ENCODE measurements around the gene CD28.

Gene CD28

DNA sequence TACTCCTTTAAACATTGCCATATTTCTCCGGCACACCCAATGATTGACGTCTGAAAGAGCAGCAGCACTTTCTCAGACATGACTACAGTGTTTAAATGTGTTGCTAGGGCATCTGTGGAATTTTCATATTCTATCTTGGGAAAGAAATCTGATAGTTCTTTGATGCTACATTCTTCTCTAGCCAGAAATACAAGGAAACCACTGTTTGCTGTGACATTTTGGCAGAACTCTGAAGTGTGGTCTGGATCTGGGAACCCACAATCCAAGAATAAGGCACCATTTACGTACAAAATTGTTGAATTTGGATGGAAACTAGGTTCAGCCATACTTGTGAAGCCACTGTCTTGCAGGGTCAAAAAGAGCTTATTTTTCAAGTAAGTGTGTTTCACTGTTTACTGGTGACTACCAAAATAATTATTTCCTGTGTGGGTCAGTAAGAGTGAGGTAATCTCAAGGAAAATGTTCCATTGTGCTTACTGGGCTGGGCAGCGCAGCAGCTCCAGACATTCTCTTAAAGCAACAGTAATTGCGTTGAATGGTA lies 21.3 kb upstream of the CD28 start:
- Histone ChIP-seq H3K4me3 (replicated peaks; ENCODE audit: insufficient read depth, low read length) (no peak overlapping the region), H3K27me3 (ENCODE audit: insufficient read depth, poor library complexity, severe bottlenecking) (no peaks in the 10 kb centered on the region), H3K27ac (replicated peaks) (no peak overlapping the region)
- TF ChIP-seq, protein P1, sequence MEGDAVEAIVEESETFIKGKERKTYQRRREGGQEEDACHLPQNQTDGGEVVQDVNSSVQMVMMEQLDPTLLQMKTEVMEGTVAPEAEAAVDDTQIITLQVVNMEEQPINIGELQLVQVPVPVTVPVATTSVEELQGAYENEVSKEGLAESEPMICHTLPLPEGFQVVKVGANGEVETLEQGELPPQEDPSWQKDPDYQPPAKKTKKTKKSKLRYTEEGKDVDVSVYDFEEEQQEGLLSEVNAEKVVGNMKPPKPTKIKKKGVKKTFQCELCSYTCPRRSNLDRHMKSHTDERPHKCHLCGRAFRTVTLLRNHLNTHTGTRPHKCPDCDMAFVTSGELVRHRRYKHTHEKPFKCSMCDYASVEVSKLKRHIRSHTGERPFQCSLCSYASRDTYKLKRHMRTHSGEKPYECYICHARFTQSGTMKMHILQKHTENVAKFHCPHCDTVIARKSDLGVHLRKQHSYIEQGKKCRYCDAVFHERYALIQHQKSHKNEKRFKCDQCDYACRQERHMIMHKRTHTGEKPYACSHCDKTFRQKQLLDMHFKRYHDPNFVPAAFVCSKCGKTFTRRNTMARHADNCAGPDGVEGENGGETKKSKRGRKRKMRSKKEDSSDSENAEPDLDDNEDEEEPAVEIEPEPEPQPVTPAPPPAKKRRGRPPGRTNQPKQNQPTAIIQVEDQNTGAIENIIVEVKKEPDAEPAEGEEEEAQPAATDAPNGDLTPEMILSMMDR (IDR thresholded peaks at IDR 0.05; ENCODE audit: insufficient read depth, low read length), result no peak
- TF ChIP-seq, protein P2, sequence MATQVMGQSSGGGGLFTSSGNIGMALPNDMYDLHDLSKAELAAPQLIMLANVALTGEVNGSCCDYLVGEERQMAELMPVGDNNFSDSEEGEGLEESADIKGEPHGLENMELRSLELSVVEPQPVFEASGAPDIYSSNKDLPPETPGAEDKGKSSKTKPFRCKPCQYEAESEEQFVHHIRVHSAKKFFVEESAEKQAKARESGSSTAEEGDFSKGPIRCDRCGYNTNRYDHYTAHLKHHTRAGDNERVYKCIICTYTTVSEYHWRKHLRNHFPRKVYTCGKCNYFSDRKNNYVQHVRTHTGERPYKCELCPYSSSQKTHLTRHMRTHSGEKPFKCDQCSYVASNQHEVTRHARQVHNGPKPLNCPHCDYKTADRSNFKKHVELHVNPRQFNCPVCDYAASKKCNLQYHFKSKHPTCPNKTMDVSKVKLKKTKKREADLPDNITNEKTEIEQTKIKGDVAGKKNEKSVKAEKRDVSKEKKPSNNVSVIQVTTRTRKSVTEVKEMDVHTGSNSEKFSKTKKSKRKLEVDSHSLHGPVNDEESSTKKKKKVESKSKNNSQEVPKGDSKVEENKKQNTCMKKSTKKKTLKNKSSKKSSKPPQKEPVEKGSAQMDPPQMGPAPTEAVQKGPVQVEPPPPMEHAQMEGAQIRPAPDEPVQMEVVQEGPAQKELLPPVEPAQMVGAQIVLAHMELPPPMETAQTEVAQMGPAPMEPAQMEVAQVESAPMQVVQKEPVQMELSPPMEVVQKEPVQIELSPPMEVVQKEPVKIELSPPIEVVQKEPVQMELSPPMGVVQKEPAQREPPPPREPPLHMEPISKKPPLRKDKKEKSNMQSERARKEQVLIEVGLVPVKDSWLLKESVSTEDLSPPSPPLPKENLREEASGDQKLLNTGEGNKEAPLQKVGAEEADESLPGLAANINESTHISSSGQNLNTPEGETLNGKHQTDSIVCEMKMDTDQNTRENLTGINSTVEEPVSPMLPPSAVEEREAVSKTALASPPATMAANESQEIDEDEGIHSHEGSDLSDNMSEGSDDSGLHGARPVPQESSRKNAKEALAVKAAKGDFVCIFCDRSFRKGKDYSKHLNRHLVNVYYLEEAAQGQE (IDR thresholded peaks at IDR 0.05; ENCODE audit: insufficient replicate concordance, low read depth), result no peak
- TF ChIP-seq POLR2AphosphoS5 (IDR thresholded peaks at IDR 0.05; ENCODE audit: low read depth) (no peak), SPI1 (IDR thresholded peaks at IDR 0.05; ENCODE audit: borderline replicate concordance, low read depth) (no peak)
- no peak for DNase-seq (ENCODE audit: low read depth in 1 of 2, low spot score in 1 of 2)

DNA sequence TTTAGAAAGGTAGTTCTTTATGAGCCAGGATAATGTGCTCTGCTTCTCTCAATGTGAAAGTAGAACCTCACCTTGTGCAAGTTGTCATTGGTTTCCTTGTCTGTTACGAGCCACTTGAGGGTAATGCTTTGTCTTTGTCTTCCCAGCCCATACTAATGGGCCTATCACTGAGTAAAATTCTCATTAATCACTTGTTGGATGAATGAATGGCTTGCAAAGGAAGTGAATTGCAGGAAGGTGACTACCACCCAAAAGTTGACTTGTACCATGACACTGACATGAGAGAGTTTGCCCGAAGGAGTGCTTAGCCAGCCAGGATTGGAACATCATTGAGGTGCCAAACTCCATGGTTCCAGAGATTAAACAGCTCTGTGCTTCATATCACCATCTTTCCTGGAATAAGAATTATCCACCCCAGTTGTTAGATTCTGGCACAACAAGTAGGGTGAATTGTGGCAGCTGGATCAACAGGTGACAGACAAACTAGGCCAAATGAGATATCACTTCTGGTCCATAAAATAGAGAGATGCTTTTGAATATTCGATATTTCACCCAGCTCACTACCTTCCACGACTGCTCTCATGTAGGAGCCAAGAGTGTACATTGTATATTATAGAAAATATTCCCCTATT lies 20.5 kb upstream of the CD28 start:
- DNase-seq (ENCODE audit: low read depth in 1 of 2, low spot score in 1 of 2), result no peak
- TF ChIP-seq, protein P1 (IDR thresholded peaks at IDR 0.05; ENCODE audit: insufficient read depth, low read length), result no peak
- TF ChIP-seq POLR2AphosphoS5 (IDR thresholded peaks at IDR 0.05; ENCODE audit: low read depth), result no peak
- TF ChIP-seq SPI1 (IDR thresholded peaks at IDR 0.05; ENCODE audit: borderline replicate concordance, low read depth), result no peak
- TF ChIP-seq, protein P2 (IDR thresholded peaks at IDR 0.05; ENCODE audit: insufficient replicate concordance, low read depth), result no peak
- Histone ChIP-seq H3K27ac (replicated peaks) (no peak overlapping the region), H3K27me3 (ENCODE audit: insufficient read depth, poor library complexity, severe bottlenecking) (no peaks in the 10 kb centered on the region), H3K4me3 (replicated peaks; ENCODE audit: insufficient read depth, low read length) (no peak overlapping the region)

DNA sequence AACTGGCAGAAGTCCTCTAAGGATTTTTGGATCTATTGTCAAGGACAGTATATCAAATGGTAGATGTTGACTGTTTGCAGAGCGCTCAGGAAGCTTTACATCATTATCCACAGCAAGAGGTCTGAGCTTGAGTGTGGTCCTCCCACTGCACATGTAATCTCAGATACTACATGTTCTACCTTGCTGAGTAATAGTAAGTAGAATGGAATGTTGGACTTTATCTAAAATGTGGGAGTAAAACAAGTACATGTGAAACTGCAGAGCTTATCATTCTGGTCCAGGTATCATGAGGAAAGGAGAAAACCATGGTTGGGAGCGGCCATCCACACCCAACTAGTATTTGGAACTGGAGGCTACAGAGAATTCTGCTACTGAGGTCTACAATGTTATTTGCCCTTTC lies 19.3 kb upstream of the CD28 start:
- DNase-seq (ENCODE audit: low read depth in 1 of 2, low spot score in 1 of 2), result no peak

More for the DNA sequence above, 19.3 kb upstream of the CD28 start:
- H3K27ac ChIP-seq (replicated peaks), result no peak overlapping the region
- TF ChIP-seq POLR2AphosphoS5 (IDR thresholded peaks at IDR 0.05; ENCODE audit: low read depth) (no peak), SPI1 (IDR thresholded peaks at IDR 0.05; ENCODE audit: borderline replicate concordance, low read depth) (no peak), GABPA (IDR thresholded peaks at IDR 0.05; ENCODE audit: low read depth) (no peak)
- TF ChIP-seq, protein P2 (IDR thresholded peaks at IDR 0.05; ENCODE audit: insufficient replicate concordance, low read depth), result no peak
- TF ChIP-seq, protein P1 (IDR thresholded peaks at IDR 0.05; ENCODE audit: insufficient read depth, low read length), result no peak
- no peaks in the 10 kb centered on the region for H3K27me3 ChIP-seq (ENCODE audit: insufficient read depth, poor library complexity, severe bottlenecking)
- no peak overlapping the region for H3K4me3 ChIP-seq (replicated peaks; ENCODE audit: insufficient read depth, low read length)
